Peyer's patch (tissue), 4 donors: Measurements from ENCODE around the gene NLRC4. TPM values are rescaled to one million over a fixed set of nuclear protein-coding genes. Genes with fewer than 3 reads are reported as not detected.
"Not testable (repeated sequence)": the region's sequence is repeated elsewhere in the genome, so short reads cannot be mapped to it uniquely, and the experiment has no call there.

Source experiments
- DNase-seq, 3 donors: peaks; one replicate each; pipeline ENCODE4 v3.0.0-alpha.2; 2017 to 2019
- H3K27ac ChIP-seq, 4 donors: fragments of 200-600 bp; sonication (generic); one replicate each; pipeline ENCODE4 v1.5.1; 2016 to 2019
- H3K27me3 ChIP-seq, 2 donors: fragments of 200-600 bp; sonication (generic); one replicate each; pipeline ENCODE4 v1.5.1; 2019
- H3K36me3 ChIP-seq, 3 donors: fragments of 200-600 bp; sonication (generic); one replicate each; pipeline ENCODE4 v1.5.1; 2016 to 2019
- H3K4me1 ChIP-seq, 4 donors: fragments of 200-600 bp; sonication (generic); one replicate each; pipeline ENCODE4 v1.5.1; 2016 to 2019
- H3K4me3 ChIP-seq, 4 donors: fragments of 200-600 bp; sonication (generic); 1 replicate in 3 of 4; 2 replicates in 1 of 4; pipeline ENCODE4 v1.5.1; 2016 to 2019; ENCODE audit warnings: mild to moderate bottlenecking in 1 of 4
- H3K9me3 ChIP-seq, 4 donors: fragments of 200-600 bp; sonication (generic); one replicate each; pipeline ENCODE4 v1.5.1; 2016 to 2019; ENCODE audit warnings: mild to moderate bottlenecking in 1 of 4
- CTCF ChIP-seq, 6 experiments: fragments of 450-650 bp in 4 of 6; fragments of 200-600 bp in 2 of 6; sonication (generic) in 1 of 6; IDR thresholded peaks; one replicate each; pipeline ENCODE4 v1.5.1; 2017 to 2019; ENCODE audit warnings: antibody characterized with exemption in 6 of 6, mild to moderate bottlenecking in 3 of 6, moderate library complexity in 1 of 6
- POLR2A ChIP-seq, 2 donors: fragments of 450-650 bp; IDR thresholded peaks; one replicate each; pipeline ENCODE4 v1.5.1; 2017; ENCODE audit warnings: antibody characterized with exemption in 2 of 2, mild to moderate bottlenecking in 2 of 2, moderate library complexity in 2 of 2
- total RNA-seq, 4 donors: library from RNA; depleted of rRNA; stranded (reverse); fragments of >200 nt; gene quantifications; one replicate each; pipeline ENCODE4 v1.1.0, GENCODE V29; 2016

Gene NLRC4
- total RNA-seq, 4 donors from 2014 or later, result 0.27 to 6.6 (median 0.35) TPM; not detected in 1

DNA sequence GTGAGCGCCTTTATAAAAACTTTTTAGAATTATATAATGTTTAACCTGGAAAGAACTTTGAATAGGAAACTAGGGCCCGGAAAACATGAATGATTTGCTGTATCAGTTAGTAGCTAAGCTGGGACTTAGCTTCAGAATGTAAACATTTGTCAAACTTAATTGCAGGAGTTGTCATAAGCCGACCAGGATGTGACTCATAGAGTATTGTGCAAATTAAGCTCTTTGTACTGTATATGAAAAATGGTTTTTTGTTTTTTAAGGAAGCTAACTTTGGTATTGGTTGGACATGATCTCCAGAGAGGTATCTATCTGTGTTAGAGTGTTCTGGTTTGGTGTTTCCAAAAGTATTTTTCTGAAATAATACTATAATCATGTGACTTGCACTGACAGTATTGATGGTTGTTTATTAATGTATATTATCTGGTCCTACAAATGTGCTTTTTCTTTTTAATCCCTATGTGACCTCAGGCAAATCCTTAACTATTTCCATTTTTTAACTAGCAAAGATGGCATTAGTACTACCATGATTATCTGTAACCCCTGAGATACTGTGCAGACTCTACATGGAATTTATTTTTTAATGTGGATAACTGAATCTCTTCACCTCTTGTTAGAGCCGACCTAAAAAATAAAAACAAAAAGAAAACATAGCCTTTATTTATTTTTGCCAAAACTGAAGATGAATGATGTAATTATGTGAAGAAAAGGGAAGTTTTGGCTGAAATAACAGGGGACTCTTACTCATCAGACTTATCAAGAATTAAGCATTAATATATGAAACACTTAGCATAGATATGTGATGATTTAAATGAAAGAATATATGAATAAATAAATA lies 24.7 kb upstream of the NLRC4 start:
- Histone ChIP-seq H3K27ac (peak overlapping the region in 3 of 4 donors; percentile 23 to 50 (median 46)), H3K4me1 (peaks cover 0 to 28% (median 7%) of the 10 kb centered on the region in 4 donors), H3K4me3 (no peak overlapping the region), H3K36me3 (peaks cover 0 to 30% (median 0%) of the 10 kb centered on the region in 3 donors), H3K9me3 (no peaks in the 10 kb centered on the region), H3K27me3 (no peaks in the 10 kb centered on the region)
- DNase-seq, result no peak
- TF ChIP-seq CTCF (IDR thresholded peaks at IDR 0.05) (no peak), POLR2A (IDR thresholded peaks at IDR 0.05) (no peak)

DNA sequence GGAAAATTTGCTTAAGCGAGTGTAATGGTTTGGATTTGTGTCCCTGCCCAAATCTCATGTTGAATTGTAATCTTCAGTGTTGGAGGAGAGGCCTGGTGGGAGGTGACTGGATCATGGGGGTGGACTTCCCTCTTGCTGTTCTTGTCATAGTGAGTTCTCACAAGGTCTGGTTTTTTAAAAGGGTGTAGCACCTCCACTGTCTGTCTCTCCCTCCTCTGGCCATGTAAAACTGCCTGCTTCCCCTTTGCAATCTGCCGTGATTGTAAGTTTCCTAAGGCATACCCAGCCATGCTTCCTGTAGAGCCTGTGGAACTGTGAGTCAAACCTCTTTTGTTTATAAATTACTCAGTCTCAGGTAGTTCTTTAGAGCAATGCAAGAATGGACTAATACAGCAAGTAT lies 19.6 kb upstream of the NLRC4 start:
- DNase-seq, result no peak
- Histone ChIP-seq H3K4me3 (no peak overlapping the region), H3K36me3 (peaks cover 0 to 23% (median 0%) of the 10 kb centered on the region in 3 donors), H3K27ac (no peak overlapping the region), H3K4me1 (peaks cover 0 to 27% (median 7%) of the 10 kb centered on the region in 4 donors), H3K9me3 (no peaks in the 10 kb centered on the region), H3K27me3 (no peaks in the 10 kb centered on the region)
- TF ChIP-seq CTCF (IDR thresholded peaks at IDR 0.05), result no peak

DNA sequence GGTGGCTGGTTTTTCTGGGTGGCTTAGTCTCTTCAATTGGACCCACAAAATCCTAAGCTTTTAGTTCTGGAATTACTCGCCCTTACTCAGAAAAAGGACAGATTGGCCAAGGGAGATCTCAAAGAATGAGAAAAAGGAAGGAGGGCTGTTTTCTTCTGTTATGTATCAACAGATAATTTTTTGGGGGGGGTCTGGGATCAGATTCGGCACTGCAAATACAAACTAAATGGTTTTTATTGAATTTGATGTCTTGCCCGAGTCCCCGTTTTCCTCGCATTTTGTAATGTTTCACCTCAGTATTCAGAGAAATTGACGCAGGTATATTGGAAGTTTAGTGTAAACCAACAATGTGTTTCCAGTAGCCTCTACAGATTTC lies 13.8 kb upstream of the NLRC4 start:
- Histone ChIP-seq H3K27me3 (no peaks in the 10 kb centered on the region), H3K9me3 (no peaks in the 10 kb centered on the region), H3K4me3 (peak overlapping the region; percentile 76 to 98 (median 91)), H3K27ac (peak overlapping the region; percentile 80 to 89 (median 85)), H3K36me3 (peaks cover 0 to 23% (median 0%) of the 10 kb centered on the region in 3 donors), H3K4me1 (peaks cover 0 to 15% (median 3%) of the 10 kb centered on the region in 4 donors)
- DNase-seq, result no peak
- TF ChIP-seq POLR2A (IDR thresholded peaks at IDR 0.05) (no peak), CTCF (IDR thresholded peaks at IDR 0.05) (no peak)

DNA sequence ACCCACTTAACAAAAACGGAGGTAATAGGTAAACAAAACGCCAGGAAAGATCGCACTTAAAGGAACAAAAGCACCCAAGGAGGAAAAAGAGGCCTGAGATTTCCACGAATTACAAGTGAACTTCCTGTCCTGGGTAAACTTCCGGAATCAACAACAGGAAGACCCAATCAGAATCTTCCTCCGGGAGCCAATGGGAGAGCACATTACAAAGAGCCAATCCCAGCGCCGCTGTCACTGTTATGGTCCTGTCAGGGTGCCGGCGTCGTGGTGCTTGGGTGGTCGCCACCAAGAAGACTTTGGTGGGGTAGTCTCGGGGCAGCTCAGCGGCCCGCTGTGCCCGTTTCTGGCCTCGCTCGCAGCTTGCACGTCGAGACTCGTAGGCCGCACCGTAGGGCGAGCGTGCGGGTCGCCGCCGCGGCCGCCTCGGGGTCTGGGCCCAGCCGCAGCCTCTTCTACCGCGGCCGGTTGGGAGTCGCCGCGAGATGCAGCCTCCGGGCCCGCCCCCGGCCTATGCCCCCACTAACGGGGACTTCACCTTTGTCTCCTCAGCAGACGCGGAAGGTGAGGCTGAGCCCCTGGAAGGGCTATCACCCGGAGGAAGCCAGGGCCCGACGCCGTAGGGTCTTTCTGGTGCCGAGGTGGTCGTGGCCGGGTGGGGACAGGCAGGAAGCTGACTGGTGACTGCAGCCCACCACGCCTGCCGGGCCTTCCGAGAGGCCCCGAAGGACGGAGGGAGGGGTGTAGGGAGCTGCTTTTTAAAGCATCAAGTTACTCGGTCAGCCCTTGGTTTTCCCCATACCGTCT lies 13.2 kb upstream of the NLRC4 start, which contains the start of gene YIPF4:
Gene YIPF4, plus strand, starts transcription at position 231 of the 804 bp plus-strand sequence. Its CDS starts 252 bp downstream, at position 483.
- Histone ChIP-seq H3K9me3 (no peaks in the 10 kb centered on the region), H3K27ac (peak within 1 kb of the TSS; percentile 80 to 89 (median 85)), H3K36me3 (peaks cover 0 to 23% (median 0%) of the 10 kb centered on the region in 3 donors), H3K4me1 (peaks cover 0 to 15% (median 3%) of the 10 kb centered on the region in 4 donors), H3K4me3 (peak within 1 kb of the TSS; percentile 76 to 98 (median 91)), H3K27me3 (no peaks in the 10 kb centered on the region)
- TF ChIP-seq CTCF (IDR thresholded peaks at IDR 0.05) (no peak), POLR2A (IDR thresholded peaks at IDR 0.05) (peak; percentile 17 to 55)
- DNase-seq, result peak; percentile 88 to 95 (median 90)

- no peaks in the 10 kb centered on the region for H3K9me3 ChIP-seq
- H3K4me1 ChIP-seq, result peaks cover 0 to 15% (median 3%) of the 10 kb centered on the region in 4 donors
- peak overlapping the region; percentile 76 to 98 (median 91) for H3K4me3 ChIP-seq
- peaks cover 0 to 18% (median 0%) of the 10 kb centered on the region in 3 donors for H3K36me3 ChIP-seq
- peak overlapping the region; percentile 80 to 89 (median 85) for H3K27ac ChIP-seq
- no peaks in the 10 kb centered on the region for H3K27me3 ChIP-seq
- no peak for TF ChIP-seq POLR2A (IDR thresholded peaks at IDR 0.05)
- no peak for TF ChIP-seq CTCF (IDR thresholded peaks at IDR 0.05)
- no peak for DNase-seq
These were observed 12.6 kb upstream of the NLRC4 start for GRCh38 chr2:32277363-32277673.

DNA sequence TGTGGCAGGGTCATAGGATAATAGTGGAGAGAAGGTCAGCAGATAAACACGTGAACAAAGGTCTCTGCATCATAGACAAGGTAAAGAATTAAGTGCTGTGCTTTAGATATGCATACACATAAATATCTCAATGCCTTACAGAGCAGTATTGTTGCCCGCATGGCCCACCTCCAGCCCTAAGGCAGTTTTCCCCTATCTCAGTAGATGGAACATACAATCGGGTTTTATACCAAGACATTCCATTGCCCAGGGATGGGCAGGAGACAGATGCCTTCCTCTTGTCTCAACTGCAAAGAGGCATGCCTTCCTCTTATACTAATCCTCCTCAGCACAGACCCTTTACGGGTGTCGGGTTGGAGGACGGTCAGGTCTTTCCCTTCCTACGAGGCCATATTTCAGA lies 11.1 kb upstream of the NLRC4 start:
- not testable (repeated sequence) for H3K9me3 ChIP-seq, H3K27me3 ChIP-seq

More for the DNA sequence above, 11.1 kb upstream of the NLRC4 start:
- H3K27ac ChIP-seq, H3K36me3 ChIP-seq, H3K4me3 ChIP-seq, DNase-seq: not testable (repeated sequence)
- peaks cover 0 to 15% (median 3%) of the 10 kb centered on the region in 4 donors for H3K4me1 ChIP-seq
